DND-41 (cell line): Measurements from ENCODE around the gene IFNK.

Experiments
- ATAC-seq: fragments of 200-7000 bp; cut with Tn5 transposase; 3 replicates; pipeline ENCODE4 v1.9.1; 2021; ENCODE audit warnings: low read depth; ENCODE audit not compliant: insufficient read depth
- DNase-seq: peaks from one replicate; pipeline ENCODE4 v3.0.0-alpha.2; 2020
- H2AFZ ChIP-seq: 2 replicates; pipeline ENCODE4 v1.6.0; 2012; ENCODE audit warnings: low read depth, low read length
- H3K27ac ChIP-seq: 2 replicates; pipeline ENCODE4 v1.5.1; 2012; ENCODE audit warnings: low read length, inconsistent platforms
- H3K27me3 ChIP-seq: fragments of 200-600 bp; sonication (generic); 2 replicates; pipeline ENCODE4 v1.6.0; 2012; ENCODE audit warnings: low read length, mild to moderate bottlenecking, inconsistent platforms; ENCODE audit not compliant: insufficient read depth, poor library complexity
- H3K36me3 ChIP-seq: 2 replicates; pipeline ENCODE4 v1.5.1; 2012; ENCODE audit warnings: low read length, inconsistent platforms; ENCODE audit not compliant: insufficient read depth
- H3K4me1 ChIP-seq: 2 replicates; pipeline ENCODE4 v1.5.1; 2012; ENCODE audit warnings: mild to moderate bottlenecking, low read length; ENCODE audit not compliant: insufficient read depth
- H3K4me2 ChIP-seq: 2 replicates; pipeline ENCODE4 v1.6.0; 2012; ENCODE audit warnings: mild to moderate bottlenecking, moderate library complexity, low read length, inconsistent platforms; ENCODE audit not compliant: insufficient read depth
- H3K4me3 ChIP-seq, 2 experiments: fragments of 200-600 bp in 1 of 2; shearing (Covaris generic) in 1 of 2; 2 replicates each; pipeline ENCODE4 v1.5.1; 2012 to 2016; ENCODE audit warnings: inconsistent platforms in 2 of 2, low read length in 2 of 2, mild to moderate bottlenecking in 2 of 2, low read depth in 1 of 2, moderate library complexity in 1 of 2
- H3K79me2 ChIP-seq: 2 replicates; pipeline ENCODE4 v1.6.0; 2012; ENCODE audit warnings: low read length, inconsistent platforms; ENCODE audit not compliant: insufficient read depth
- H3K9ac ChIP-seq: 2 replicates; pipeline ENCODE4 v1.6.0; 2012; ENCODE audit warnings: low read depth, mild to moderate bottlenecking, inconsistent platforms, low read length, moderate library complexity
- H3K9me3 ChIP-seq: 2 replicates; pipeline ENCODE4 v1.5.1; 2012; ENCODE audit warnings: low read length, moderate library complexity, mild to moderate bottlenecking, inconsistent platforms; ENCODE audit not compliant: insufficient read depth, severe bottlenecking
- H4K20me1 ChIP-seq: 2 replicates; pipeline ENCODE4 v1.6.0; 2012; ENCODE audit warnings: low read length; ENCODE audit not compliant: insufficient read depth
- CTCF ChIP-seq: IDR thresholded peaks from 2 replicates; pipeline ENCODE4 v1.5.1; 2012; ENCODE audit warnings: borderline replicate concordance, low read length, moderate library complexity, mild to moderate bottlenecking; ENCODE audit not compliant: poor library complexity, severe bottlenecking; ENCODE audit errors: extremely low read depth
- EZH2 ChIP-seq: IDR thresholded peaks from 3 replicates; pipeline ENCODE4 v1.6.1; 2012; ENCODE audit warnings: borderline replicate concordance, low read depth, mild to moderate bottlenecking, moderate library complexity, low read length, inconsistent platforms; ENCODE audit not compliant: severe bottlenecking

IFNK gene

GRCh38 chr9:27476870-27477515 is 47.1 kb upstream of the IFNK start:
- Histone ChIP-seq H3K79me2 (no peaks in the 10 kb centered on the region), H3K4me3 (no peak overlapping the region), H3K9me3 (no peaks in the 10 kb centered on the region), H3K36me3 (no peaks in the 10 kb centered on the region), H3K27ac (no peak overlapping the region), H2AFZ (no peak overlapping the region), H3K4me2 (no peak overlapping the region), H4K20me1 (no peaks in the 10 kb centered on the region), H3K9ac (no peak overlapping the region), H3K27me3 (no peaks in the 10 kb centered on the region), H3K4me1 (no peaks in the 10 kb centered on the region)
- no peak for DNase-seq
- no peak for ATAC-seq
- TF ChIP-seq CTCF = no peak
- no peak for TF ChIP-seq EZH2

- Histone ChIP-seq H3K27ac (no peak overlapping the region), H3K79me2 (no peaks in the 10 kb centered on the region), H3K4me1 (no peaks in the 10 kb centered on the region), H3K9me3 (no peaks in the 10 kb centered on the region), H3K4me2 (no peak overlapping the region), H4K20me1 (no peaks in the 10 kb centered on the region), H3K27me3 (no peaks in the 10 kb centered on the region), H3K4me3 (no peak overlapping the region), H3K36me3 (no peaks in the 10 kb centered on the region), H3K9ac (no peak overlapping the region), H2AFZ (no peak overlapping the region)
- TF ChIP-seq CTCF = no peak
- TF ChIP-seq EZH2 = no peak
- DNase-seq = no peak
- ATAC-seq = no peak
These were observed 45.8 kb upstream of the IFNK start for GRCh38 chr9:27478322-27478721.

- Histone ChIP-seq H3K27me3 (no peaks in the 10 kb centered on the region), H3K79me2 (no peaks in the 10 kb centered on the region), H3K4me2 (no peak overlapping the region), H3K9ac (no peak overlapping the region), H3K27ac (no peak overlapping the region), H3K4me3 (no peak overlapping the region), H3K4me1 (no peaks in the 10 kb centered on the region), H3K9me3 (no peaks in the 10 kb centered on the region), H4K20me1 (no peaks in the 10 kb centered on the region), H2AFZ (no peak overlapping the region), H3K36me3 (no peaks in the 10 kb centered on the region)
- TF ChIP-seq EZH2 = no peak
- no peak for TF ChIP-seq CTCF
- DNase-seq = no peak
- no peak for ATAC-seq
These were observed 41.4 kb upstream of the IFNK start for GRCh38 chr9:27482709-27483108.
